OCI-LY3 (cell line): ENCODE results near the gene ATP6V1G2.

Experiments used
- H2AFZ ChIP-seq: fragments of 200-600, 300-600 bp; shearing (Covaris generic); 2 replicates; pipeline ENCODE4 v1.6.0; 2014; ENCODE audit warnings: antibody characterized with exemption, low read depth, low read length
- H3K27ac ChIP-seq: fragments of 200-600, 300-600 bp; sonication (generic); 2 replicates; pipeline ENCODE4 v1.5.1; 2014; ENCODE audit warnings: mild to moderate bottlenecking, low read length, moderate library complexity, mixed read lengths
- H3K27me3 ChIP-seq: fragments of 200-600, 300-600 bp; sonication (generic); 2 replicates; pipeline ENCODE4 v1.6.1; 2014; ENCODE audit warnings: low read depth, low read length, mixed read lengths
- H3K36me3 ChIP-seq: fragments of 200-600, 300-600 bp; sonication (generic); replicated peaks from 2 replicates; pipeline ENCODE3; 2014; ENCODE audit warnings: low read depth, low read length, mixed read lengths
- H3K4me1 ChIP-seq: fragments of 300-600, 200-600 bp; sonication (generic); 2 replicates; pipeline ENCODE4 v1.6.1; 2014; ENCODE audit warnings: low read length, mixed read lengths
- H3K4me2 ChIP-seq: fragments of 200-600, 300-600 bp; sonication (generic); 2 replicates; pipeline ENCODE4 v1.6.1; 2014; ENCODE audit warnings: low read length, mixed read lengths
- H3K4me3 ChIP-seq: fragments of 300-600, 200-600 bp; sonication (generic); 2 replicates; pipeline ENCODE4 v1.5.1; 2014; ENCODE audit warnings: antibody characterized with exemption, mild to moderate bottlenecking, low read length, moderate library complexity
- H3K79me2 ChIP-seq: fragments of 300-600, 200-600 bp; shearing (Covaris generic); 2 replicates; pipeline ENCODE4 v1.6.1; 2014; ENCODE audit warnings: mild to moderate bottlenecking, low read length, mixed read lengths
- H3K9ac ChIP-seq: fragments of 300-600, 200-600 bp; shearing (Covaris generic); 2 replicates; pipeline ENCODE4 v1.6.0; 2014; ENCODE audit warnings: mild to moderate bottlenecking, low read length, moderate library complexity
- H3K9me3 ChIP-seq: fragments of 200-600, 300-600 bp; shearing (Covaris generic); 2 replicates; pipeline ENCODE4 v1.6.1; 2014; ENCODE audit warnings: low read length, mixed read lengths; ENCODE audit not compliant: insufficient read depth
- H4K20me1 ChIP-seq: fragments of 200-600, 300-600 bp; sonication (generic); 2 replicates; pipeline ENCODE4 v1.6.1; 2016; ENCODE audit warnings: low read length, mixed read lengths; ENCODE audit not compliant: insufficient read depth
- EZH2phosphoT487 ChIP-seq: fragments of 200-600 bp; shearing (Covaris generic); IDR thresholded peaks from 2 replicates; pipeline ENCODE4 v1.6.1; 2018; ENCODE audit warnings: antibody characterized with exemption, mixed run types, low read depth
- TF ChIP-seq, protein P1 (sequence below): fragments of 200-600, 300-600 bp; sonication (generic); IDR thresholded peaks from 2 replicates; pipeline ENCODE4 v1.5.1; 2014; ENCODE audit warnings: antibody characterized with exemption, low read length, low read depth

ATP6V1G2 gene

DNA sequence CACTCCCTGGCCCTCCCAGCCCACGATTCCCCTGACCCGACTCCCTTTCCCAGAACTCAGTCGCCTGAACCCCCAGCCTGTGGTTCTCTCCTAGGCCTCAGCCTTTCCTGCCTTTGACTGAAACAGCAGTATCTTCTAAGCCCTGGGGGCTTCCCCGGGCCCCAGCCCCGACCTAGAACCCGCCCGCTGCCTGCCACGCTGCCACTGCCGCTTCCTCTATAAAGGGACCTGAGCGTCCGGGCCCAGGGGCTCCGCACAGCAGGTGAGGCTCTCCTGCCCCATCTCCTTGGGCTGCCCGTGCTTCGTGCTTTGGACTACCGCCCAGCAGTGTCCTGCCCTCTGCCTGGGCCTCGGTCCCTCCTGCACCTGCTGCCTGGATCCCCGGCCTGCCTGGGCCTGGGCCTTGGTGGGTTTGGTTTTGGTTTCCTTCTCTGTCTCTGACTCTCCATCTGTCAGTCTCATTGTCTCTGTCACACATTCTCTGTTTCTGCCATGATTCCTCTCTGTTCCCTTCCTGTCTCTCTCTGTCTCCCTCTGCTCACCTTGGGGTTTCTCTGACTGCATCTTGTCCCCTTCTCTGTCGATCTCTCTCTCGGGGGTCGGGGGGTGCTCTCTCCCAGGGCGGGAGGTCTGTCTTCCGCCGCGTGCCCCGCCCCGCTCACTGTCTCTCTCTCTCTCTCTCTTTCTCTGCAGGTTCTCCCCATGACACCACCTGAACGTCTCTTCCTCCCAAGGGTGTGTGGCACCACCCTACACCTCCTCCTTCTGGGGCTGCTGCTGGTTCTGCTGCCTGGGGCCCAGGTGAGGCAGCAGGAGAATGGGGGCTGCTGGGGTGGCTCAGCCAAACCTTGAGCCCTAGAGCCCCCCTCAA, 25.9 kb upstream of the ATP6V1G2 start, which contains the start of gene LTA:
LTA (plus strand) TSS at position 249 of the 871 bp plus-strand sequence; CDS start at position 703, 454 bp downstream.
- Histone ChIP-seq H3K4me1 (peaks cover 66% of the 10 kb centered on the region), H4K20me1 (peaks cover 15% of the 10 kb centered on the region), H3K4me3 (peak within 1 kb of the TSS; percentile 98), H3K36me3 (peaks cover 34% of the 10 kb centered on the region), H3K9me3 (no peaks in the 10 kb centered on the region), H3K27ac (peak within 1 kb of the TSS; percentile 100), H3K79me2 (peaks cover 93% of the 10 kb centered on the region), H2AFZ (no peak within 1 kb of the TSS), H3K27me3 (no peaks in the 10 kb centered on the region), H3K9ac (peak within 1 kb of the TSS; percentile 92), H3K4me2 (peak within 1 kb of the TSS; percentile 100)
- no peak for TF ChIP-seq EZH2phosphoT487
- TF ChIP-seq, protein P1, sequence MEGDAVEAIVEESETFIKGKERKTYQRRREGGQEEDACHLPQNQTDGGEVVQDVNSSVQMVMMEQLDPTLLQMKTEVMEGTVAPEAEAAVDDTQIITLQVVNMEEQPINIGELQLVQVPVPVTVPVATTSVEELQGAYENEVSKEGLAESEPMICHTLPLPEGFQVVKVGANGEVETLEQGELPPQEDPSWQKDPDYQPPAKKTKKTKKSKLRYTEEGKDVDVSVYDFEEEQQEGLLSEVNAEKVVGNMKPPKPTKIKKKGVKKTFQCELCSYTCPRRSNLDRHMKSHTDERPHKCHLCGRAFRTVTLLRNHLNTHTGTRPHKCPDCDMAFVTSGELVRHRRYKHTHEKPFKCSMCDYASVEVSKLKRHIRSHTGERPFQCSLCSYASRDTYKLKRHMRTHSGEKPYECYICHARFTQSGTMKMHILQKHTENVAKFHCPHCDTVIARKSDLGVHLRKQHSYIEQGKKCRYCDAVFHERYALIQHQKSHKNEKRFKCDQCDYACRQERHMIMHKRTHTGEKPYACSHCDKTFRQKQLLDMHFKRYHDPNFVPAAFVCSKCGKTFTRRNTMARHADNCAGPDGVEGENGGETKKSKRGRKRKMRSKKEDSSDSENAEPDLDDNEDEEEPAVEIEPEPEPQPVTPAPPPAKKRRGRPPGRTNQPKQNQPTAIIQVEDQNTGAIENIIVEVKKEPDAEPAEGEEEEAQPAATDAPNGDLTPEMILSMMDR, result no peak

DNA sequence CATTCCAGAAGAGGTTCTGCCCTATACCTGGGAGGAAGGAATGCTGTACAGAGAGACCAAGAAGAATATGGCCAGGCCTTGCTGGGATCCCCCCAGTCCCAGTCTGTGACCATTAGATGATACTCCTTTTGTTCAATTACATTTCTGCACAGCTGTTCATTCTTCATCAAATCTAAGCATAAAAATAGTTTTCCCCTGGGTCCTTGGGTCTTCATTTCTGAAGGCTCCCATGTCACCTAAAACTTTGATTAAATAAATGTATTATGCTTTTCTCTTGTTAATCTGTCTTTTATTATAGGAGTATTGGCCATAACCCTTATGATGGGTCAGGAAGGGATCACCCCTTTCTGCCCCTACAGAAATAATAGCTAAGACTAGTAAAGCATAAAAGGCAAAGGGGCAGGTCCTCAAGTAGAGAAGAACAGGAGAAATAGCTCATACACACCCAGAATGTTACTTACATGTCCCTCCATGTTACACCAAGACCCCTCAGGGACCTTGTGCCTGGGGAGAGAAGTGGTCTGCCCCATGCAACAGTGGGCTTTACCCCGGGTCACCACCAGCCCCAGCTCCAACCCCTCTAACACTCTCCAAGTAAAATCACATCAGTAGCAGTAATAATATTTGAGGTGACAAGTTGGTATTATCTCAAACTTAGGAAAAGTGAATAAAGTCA, 23.6 kb upstream of the ATP6V1G2 start:
- Histone ChIP-seq H3K4me1 (peaks cover 79% of the 10 kb centered on the region), H3K9me3 (no peaks in the 10 kb centered on the region), H2AFZ (no peak overlapping the region), H3K27ac (peak overlapping the region; percentile 100), H4K20me1 (no peaks in the 10 kb centered on the region), H3K9ac (peak overlapping the region; percentile 92), H3K4me3 (peak overlapping the region; percentile 98), H3K4me2 (peak overlapping the region; percentile 100), H3K79me2 (peaks cover 92% of the 10 kb centered on the region), H3K27me3 (no peaks in the 10 kb centered on the region), H3K36me3 (peaks cover 16% of the 10 kb centered on the region)
- TF ChIP-seq EZH2phosphoT487, result no peak
- TF ChIP-seq, protein P1, result no peak

DNA sequence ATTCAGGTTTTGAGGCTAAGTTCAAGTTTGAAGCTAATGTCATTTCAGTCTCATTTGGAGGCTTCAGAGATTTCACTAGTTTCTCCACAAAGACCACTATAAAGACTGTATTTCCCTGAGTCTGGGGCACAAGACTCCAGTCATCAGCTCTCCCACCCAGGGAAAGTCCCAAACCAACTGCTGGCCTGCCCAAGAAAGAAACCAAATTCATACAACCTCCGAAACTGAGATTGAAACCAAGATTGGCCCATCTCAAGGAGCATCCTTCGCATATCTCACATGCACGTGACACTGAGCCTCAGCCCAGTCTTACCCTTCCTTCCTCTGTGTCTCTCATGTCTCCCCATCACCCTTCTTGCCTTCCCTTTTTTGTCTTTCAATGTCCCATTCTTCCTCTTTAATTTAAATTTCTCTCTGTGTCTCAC, 22.1 kb upstream of the ATP6V1G2 start:
- TF ChIP-seq, protein P1, result no peak
- no peak for TF ChIP-seq EZH2phosphoT487
- no peaks in the 10 kb centered on the region for H4K20me1 ChIP-seq
- H3K9ac ChIP-seq, result peak overlapping the region; percentile 92
- no peak overlapping the region for H2AFZ ChIP-seq
- peak overlapping the region; percentile 62 for H3K4me3 ChIP-seq
- H3K79me2 ChIP-seq, result peaks cover 79% of the 10 kb centered on the region
- H3K27me3 ChIP-seq, result no peaks in the 10 kb centered on the region
- peaks cover 12% of the 10 kb centered on the region for H3K36me3 ChIP-seq
- H3K9me3 ChIP-seq, result no peaks in the 10 kb centered on the region
- H3K27ac ChIP-seq, result peak overlapping the region; percentile 100
- H3K4me2 ChIP-seq, result peak overlapping the region; percentile 100
- peaks cover 72% of the 10 kb centered on the region for H3K4me1 ChIP-seq
